ENCODE results near the gene CAPRIN2. TPM values are rescaled to one million over a fixed set of nuclear protein-coding genes. Genes with fewer than 3 reads are reported as not detected.
A peak's percentile ranks its signal among the peaks of the same experiment; 100 is the strongest.

CAPRIN2 gene
- polyA plus RNA-seq, 2 of the 4 experiments (the other 2 are of a cell fraction), result 24.2 to 26.2 TPM

DNA sequence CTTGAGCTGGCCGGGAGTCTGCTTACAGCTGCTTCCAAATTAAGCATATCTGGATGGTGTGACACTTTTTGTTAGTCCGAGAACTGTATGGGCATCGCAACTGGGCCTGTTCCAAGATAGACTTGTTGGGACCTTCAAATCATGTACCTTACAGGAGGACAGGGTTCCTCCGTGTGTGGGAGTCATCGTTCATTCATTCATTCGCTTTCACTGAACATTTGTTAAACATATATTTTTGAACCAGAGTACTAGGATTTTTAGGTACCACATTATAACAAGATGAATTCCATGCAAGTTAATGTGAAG lies 58.7 kb downstream of the CAPRIN2 start:
- H3K4me2 ChIP-seq, result peak overlapping the region; percentile 83
- no peaks in the 10 kb centered on the region for H3K9me3 ChIP-seq
- peak overlapping the region; percentile 87 to 96 for H3K27ac ChIP-seq
- CTCF ChIA-PET, result interaction anchor here (0.6 to 2.7 kb wide), 10 partner anchors 11 to 822 kb away, joined by 3 to 11 read pairs (median 7); partner anchors contain the start of gene CAPRIN2
- peaks cover 24% of the 10 kb centered on the region; the same call in 2 of the 3 replicates for H3K4me1 ChIP-seq
- TF ChIP-seq PHF8 (IDR thresholded peaks at IDR 0.05; ENCODE audit: borderline replicate concordance, low read depth) (peak; percentile 20; the same call in 1 of the 2 replicates), HOXB13 (CRISPR knock-in tag; IDR thresholded peaks at IDR 0.05; ENCODE audit: low read depth) (no peak)
- no peak for DNase-seq (ENCODE audit: low read depth in 1 of 2, low spot score in 1 of 2)
- POLR2A ChIA-PET, result interaction anchor here (0.7 to 1.2 kb wide), 7 partner anchors 9 to 381 kb away, joined by 3 to 17 read pairs (median 4); partner anchors contain the start of gene CAPRIN2
- ATAC-seq, result peak in 1 of 2 experiments; percentile 55; a peak in 5 of 6 replicates
- peak; percentile 13 for FAIRE-seq
- 3% methylated on average over 6 of the region's 6 CpGs for WGBS (ENCODE audit: missing lambda C conversion rate)
- peak overlapping the region; percentile 87 for H3K4me3 ChIP-seq

DNA sequence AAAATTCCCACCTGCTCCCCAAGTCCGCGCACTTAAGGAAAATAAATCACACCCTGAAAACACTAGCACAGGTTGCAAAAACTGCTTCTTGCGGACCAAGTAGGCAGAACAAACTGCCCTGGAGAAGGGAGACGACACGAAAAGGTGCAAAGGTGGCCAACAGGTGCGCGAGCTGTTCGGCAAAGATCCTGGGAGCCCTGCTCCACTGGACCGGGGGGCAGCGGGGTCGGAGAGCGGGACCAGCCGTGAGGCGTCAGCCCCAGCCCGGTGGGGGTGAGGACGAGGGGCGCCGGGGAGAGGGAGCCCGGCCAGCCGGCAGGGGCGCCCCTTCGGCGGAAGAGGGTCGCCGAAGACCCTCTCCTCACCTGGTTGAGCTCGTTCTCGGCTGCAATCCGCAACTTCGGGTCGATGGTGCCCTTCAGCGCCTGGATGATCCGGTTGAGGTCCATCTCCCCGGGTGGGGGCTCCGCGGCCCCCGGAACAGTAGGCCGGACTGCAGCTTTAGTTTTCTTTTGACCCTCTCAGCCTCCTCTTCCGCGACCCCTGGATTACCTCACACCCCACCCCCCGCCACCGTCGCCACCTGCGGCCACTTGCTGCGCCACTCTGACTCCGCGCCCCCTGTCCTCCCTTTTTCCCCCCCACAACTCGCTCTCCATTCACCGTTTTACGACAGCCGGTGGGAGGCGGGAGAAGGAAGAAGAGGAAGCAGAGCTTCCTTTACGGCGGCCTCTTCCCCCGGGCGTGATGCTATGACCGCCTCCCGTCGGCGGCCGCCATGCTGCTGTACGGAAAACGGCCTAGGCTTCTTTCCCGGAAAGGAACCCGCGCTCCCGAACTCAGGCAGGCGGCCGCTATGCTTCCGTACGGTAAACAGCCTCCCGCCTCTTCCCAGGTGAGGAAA lies 59.3 kb downstream of the CAPRIN2 start, which contains the start of gene IPO8:
Gene IPO8, minus strand, starts transcription at position 671 of the 904 bp plus-strand sequence. Its CDS starts 222 bp downstream, at position 449.
- peaks cover 28% of the 10 kb centered on the region; the same call in 2 of the 3 replicates for H3K4me1 ChIP-seq
- H3K4me3 ChIP-seq, result peak within 1 kb of the TSS; percentile 87
- POLR2A ChIA-PET, result interaction anchor here (0.7 to 1.2 kb wide), 7 partner anchors 8 to 381 kb away, joined by 3 to 17 read pairs (median 4); partner anchors contain the start of gene CAPRIN2
- peak; percentile 89 to 94 for ATAC-seq
- CTCF ChIA-PET, result interaction anchor here (0.6 to 2.7 kb wide), 13 partner anchors 10 to 823 kb away, joined by 3 to 11 read pairs (median 5); partner anchors contain the start of gene CAPRIN2
- no peak for FAIRE-seq
- H3K27ac ChIP-seq, result peak within 1 kb of the TSS; percentile 87 to 96
- peak within 1 kb of the TSS; percentile 83 for H3K4me2 ChIP-seq
- DNase-seq (ENCODE audit: low read depth in 1 of 2, low spot score in 1 of 2), result peak; percentile 89 to 96
- WGBS (ENCODE audit: missing lambda C conversion rate), result under 1% methylated on average over 44 of the region's 71 CpGs
- no peaks in the 10 kb centered on the region for H3K9me3 ChIP-seq
- TF ChIP-seq TP53 (CRISPR knock-in tag; IDR thresholded peaks at IDR 0.05), result no peak
- no peak for TF ChIP-seq MAFK (IDR thresholded peaks at IDR 0.05; ENCODE audit: partially characterized antibody)
- no peak for TF ChIP-seq FOSL2 (IDR thresholded peaks at IDR 0.05)
- TF ChIP-seq FOSL2 (CRISPR knock-in tag; IDR thresholded peaks at IDR 0.05), result no peak
- peak; percentile 12 to 16; a peak in 1 of 5 replicates for TF ChIP-seq RAD21 (conservative IDR thresholded peaks at IDR 0.05 in 1 of 2, IDR thresholded peaks at IDR 0.05 in 1 of 2)
- TF ChIP-seq SMC3 (IDR thresholded peaks at IDR 0.05), result no peak
- TF ChIP-seq, protein P1, sequence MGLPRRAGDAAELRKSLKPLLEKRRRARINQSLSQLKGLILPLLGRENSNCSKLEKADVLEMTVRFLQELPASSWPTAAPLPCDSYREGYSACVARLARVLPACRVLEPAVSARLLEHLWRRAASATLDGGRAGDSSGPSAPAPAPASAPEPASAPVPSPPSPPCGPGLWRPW (IDR thresholded peaks at IDR 0.05), result no peak
- no peak for TF ChIP-seq HOXB5 (CRISPR knock-in tag; IDR thresholded peaks at IDR 0.05)
- TF ChIP-seq, protein P2, sequence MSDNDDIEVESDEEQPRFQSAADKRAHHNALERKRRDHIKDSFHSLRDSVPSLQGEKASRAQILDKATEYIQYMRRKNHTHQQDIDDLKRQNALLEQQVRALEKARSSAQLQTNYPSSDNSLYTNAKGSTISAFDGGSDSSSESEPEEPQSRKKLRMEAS (IDR thresholded peaks at IDR 0.05), result peak; percentile 72; the same call in 1 of the 2 replicates
- TF ChIP-seq RCOR1 (IDR thresholded peaks at IDR 0.05; ENCODE audit: low read depth, low read length), result no peak
- TF ChIP-seq, protein P3, sequence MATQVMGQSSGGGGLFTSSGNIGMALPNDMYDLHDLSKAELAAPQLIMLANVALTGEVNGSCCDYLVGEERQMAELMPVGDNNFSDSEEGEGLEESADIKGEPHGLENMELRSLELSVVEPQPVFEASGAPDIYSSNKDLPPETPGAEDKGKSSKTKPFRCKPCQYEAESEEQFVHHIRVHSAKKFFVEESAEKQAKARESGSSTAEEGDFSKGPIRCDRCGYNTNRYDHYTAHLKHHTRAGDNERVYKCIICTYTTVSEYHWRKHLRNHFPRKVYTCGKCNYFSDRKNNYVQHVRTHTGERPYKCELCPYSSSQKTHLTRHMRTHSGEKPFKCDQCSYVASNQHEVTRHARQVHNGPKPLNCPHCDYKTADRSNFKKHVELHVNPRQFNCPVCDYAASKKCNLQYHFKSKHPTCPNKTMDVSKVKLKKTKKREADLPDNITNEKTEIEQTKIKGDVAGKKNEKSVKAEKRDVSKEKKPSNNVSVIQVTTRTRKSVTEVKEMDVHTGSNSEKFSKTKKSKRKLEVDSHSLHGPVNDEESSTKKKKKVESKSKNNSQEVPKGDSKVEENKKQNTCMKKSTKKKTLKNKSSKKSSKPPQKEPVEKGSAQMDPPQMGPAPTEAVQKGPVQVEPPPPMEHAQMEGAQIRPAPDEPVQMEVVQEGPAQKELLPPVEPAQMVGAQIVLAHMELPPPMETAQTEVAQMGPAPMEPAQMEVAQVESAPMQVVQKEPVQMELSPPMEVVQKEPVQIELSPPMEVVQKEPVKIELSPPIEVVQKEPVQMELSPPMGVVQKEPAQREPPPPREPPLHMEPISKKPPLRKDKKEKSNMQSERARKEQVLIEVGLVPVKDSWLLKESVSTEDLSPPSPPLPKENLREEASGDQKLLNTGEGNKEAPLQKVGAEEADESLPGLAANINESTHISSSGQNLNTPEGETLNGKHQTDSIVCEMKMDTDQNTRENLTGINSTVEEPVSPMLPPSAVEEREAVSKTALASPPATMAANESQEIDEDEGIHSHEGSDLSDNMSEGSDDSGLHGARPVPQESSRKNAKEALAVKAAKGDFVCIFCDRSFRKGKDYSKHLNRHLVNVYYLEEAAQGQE (IDR thresholded peaks at IDR 0.05), result no peak
- TF ChIP-seq JUNB (IDR thresholded peaks at IDR 0.05), result no peak
- TF ChIP-seq, protein P4, sequence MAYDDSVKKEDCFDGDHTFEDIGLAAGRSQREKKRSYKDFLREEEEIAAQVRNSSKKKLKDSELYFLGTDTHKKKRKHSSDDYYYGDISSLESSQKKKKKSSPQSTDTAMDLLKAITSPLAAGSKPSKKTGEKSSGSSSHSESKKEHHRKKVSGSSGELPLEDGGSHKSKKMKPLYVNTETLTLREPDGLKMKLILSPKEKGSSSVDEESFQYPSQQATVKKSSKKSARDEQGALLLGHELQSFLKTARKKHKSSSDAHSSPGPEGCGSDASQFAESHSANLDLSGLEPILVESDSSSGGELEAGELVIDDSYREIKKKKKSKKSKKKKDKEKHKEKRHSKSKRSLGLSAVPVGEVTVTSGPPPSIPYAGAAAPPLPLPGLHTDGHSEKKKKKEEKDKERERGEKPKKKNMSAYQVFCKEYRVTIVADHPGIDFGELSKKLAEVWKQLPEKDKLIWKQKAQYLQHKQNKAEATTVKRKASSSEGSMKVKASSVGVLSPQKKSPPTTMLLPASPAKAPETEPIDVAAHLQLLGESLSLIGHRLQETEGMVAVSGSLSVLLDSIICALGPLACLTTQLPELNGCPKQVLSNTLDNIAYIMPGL (CRISPR knock-in tag; IDR thresholded peaks at IDR 0.05; ENCODE audit: borderline replicate concordance), result no peak
- TF ChIP-seq CEBPB (IDR thresholded peaks at IDR 0.05), result no peak
- TF ChIP-seq CHD2 (IDR thresholded peaks at IDR 0.05; ENCODE audit: low read length, partially characterized antibody), result no peak
- TF ChIP-seq, protein P5, sequence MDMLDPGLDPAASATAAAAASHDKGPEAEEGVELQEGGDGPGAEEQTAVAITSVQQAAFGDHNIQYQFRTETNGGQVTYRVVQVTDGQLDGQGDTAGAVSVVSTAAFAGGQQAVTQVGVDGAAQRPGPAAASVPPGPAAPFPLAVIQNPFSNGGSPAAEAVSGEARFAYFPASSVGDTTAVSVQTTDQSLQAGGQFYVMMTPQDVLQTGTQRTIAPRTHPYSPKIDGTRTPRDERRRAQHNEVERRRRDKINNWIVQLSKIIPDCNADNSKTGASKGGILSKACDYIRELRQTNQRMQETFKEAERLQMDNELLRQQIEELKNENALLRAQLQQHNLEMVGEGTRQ (IDR thresholded peaks at IDR 0.05), result no peak
- TF ChIP-seq, protein P6, sequence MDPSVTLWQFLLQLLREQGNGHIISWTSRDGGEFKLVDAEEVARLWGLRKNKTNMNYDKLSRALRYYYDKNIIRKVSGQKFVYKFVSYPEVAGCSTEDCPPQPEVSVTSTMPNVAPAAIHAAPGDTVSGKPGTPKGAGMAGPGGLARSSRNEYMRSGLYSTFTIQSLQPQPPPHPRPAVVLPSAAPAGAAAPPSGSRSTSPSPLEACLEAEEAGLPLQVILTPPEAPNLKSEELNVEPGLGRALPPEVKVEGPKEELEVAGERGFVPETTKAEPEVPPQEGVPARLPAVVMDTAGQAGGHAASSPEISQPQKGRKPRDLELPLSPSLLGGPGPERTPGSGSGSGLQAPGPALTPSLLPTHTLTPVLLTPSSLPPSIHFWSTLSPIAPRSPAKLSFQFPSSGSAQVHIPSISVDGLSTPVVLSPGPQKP (IDR thresholded peaks at IDR 0.05; ENCODE audit: low read depth, low read length), result no peak
- TF ChIP-seq JUN (IDR thresholded peaks at IDR 0.05), result peak in 1 of 2 experiments; percentile 59; a peak in 2 of 5 replicates
- no peak for TF ChIP-seq POLR2AphosphoS2 (conservative IDR thresholded peaks at IDR 0.05; ENCODE audit: low read length)
- no peak for TF ChIP-seq SREBF2 (IDR thresholded peaks at IDR 0.05)
- no peak for TF ChIP-seq EHMT2 (IDR thresholded peaks at IDR 0.05; ENCODE audit: low read depth)
- no peak for TF ChIP-seq FOSB (CRISPR knock-in tag; IDR thresholded peaks at IDR 0.05)
- TF ChIP-seq, protein P7, sequence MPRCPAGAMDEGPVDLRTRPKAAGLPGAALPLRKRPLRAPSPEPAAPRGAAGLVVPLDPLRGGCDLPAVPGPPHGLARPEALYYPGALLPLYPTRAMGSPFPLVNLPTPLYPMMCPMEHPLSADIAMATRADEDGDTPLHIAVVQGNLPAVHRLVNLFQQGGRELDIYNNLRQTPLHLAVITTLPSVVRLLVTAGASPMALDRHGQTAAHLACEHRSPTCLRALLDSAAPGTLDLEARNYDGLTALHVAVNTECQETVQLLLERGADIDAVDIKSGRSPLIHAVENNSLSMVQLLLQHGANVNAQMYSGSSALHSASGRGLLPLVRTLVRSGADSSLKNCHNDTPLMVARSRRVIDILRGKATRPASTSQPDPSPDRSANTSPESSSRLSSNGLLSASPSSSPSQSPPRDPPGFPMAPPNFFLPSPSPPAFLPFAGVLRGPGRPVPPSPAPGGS (IDR thresholded peaks at IDR 0.05), result no peak

Measured in A549 (cell line).